ENCODE measurements around the gene CA4. TPM values are rescaled to one million over a fixed set of nuclear protein-coding genes. Genes with fewer than 3 reads are reported as not detected.
A peak's percentile ranks its signal among the peaks of the same experiment; 100 is the strongest.
"Not testable (repeated sequence)": the region's sequence is repeated elsewhere in the genome, so short reads cannot be mapped to it uniquely, and the experiment has no call there.

Gene CA4
- total RNA-seq, 1 experiment from 2014 or later = not detected

DNA sequence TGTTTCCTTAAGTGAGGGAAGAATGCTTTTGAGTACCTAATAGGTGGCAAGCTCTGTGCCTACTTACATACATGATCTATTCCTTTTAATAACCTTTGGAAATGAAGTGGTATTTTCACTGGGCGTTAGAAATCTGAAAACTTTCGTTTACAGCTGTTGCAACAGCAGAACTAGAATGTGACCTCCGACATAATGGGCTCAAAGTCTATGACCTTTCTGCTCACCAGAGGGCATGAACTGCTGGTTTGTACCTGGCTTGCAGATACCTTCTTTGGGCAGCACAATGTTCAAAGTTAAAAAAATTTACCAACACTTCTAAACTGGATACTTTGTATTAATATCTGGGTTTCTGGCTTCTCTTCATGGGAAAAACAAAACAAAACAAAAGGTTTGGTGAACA is 24.3 kb downstream of the CA4 start:
- no peak for DNase-seq (ENCODE audit: low spot score)

DNA sequence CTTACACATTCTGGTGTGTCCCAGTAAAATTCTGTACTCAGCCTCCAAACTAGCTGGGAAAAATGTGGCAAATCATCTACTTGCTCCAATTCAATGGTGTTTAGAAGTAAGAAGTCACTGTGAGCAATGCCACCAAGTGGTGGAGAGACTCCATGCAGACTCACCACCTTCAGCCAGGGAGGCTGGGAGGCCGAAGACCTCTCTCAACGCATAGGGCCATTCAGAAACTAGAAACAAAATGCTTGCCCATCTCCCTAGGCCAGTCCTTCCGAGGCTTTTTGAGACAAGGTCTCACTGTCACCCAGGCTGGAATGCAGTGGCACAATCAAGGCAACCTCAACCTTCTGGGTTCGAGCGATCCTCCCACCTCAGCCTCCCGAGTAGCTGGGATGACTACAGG is 25.0 kb downstream of the CA4 start:
- not testable (repeated sequence) for DNase-seq (ENCODE audit: low spot score)

DNA sequence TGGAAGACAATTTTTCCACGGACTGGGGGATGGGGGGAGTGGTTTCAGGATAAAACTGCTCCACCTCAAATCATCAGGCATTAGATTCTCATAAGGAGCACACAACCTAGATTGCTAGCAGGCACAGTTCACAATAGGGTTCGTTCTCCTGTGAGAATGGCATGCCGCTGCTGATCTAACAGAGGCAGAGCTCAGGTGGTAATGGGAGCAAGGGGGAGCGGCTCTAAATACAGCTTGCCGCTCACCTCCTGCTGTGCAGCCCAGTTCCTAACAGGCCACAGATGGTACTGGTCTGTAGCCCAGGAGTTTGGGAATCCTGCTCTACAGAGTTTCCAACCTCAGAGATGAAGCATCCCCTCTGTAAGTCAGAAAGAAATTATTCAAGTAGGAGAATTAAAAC is 27.0 kb downstream of the CA4 start:
- DNase-seq (ENCODE audit: low spot score) = not testable (repeated sequence)

- not testable (repeated sequence) for DNase-seq (ENCODE audit: low spot score)
These were observed 28.4 kb downstream of the CA4 start for GRCh38 chr17:60178180-60178579.

- DNase-seq (ENCODE audit: low spot score) = not testable (repeated sequence)
These were observed 30.6 kb downstream of the CA4 start for GRCh38 chr17:60180380-60180779.

DNA sequence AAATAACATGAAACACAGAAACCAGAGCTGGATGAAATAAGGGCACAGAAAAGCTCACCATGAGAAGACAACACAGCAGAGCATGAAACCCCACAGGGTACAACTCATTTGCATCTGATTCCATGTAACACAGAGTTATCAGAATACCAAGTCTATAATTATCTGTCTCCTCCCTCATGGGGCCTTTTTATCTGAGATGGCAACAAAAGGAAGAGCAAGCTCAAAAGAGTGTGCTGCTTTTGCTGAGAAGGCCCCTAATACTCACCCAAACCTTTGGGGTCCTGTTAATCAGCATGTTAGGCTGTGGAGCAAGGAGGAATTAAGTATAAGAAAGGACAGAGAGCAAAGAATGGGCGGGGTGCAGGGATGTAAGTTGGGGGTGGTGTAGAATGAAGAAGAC is 36.6 kb downstream of the CA4 start:
- DNase-seq (ENCODE audit: low spot score) = not testable (repeated sequence)

DNA sequence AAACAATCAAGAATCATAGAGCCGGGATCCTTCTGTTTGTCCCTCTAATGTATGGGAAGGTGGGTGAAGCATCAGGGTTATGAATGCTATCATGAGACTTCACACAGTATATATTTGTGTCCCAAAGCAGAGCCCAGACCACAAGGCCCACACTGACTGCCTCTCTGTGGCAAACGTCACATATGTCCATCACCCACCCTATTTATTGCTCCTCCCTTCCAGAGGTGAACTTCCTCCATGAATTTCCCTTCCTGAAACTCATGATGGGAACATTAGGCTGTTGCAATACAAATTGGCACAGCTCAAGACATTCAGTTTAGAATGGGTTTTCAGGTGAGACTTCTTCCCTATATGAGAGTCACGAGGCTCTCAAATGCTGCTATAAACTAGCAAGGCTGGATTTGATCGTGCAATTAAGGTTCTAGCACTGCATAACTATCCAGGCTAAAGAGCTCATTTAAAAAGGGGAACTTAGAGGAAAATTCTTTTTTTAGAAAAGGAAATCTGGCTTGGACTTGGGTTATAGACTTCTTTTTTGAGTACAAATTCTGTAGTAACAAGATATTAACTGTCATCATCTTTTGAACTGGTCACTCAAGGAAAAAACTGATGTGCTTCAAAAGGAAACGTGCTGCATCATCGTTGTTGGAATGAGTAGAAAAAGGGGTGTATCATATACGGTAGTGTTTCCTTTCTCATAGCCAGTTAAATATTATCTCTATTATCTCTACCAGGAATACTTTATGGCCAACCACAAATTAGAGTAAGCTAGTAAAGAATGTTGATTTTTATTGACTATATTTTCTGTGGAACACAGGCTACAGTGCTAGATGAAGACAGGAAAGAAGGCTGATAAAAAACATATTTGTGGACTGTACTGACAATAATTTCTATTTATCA is 37.3 kb downstream of the CA4 start:
- DNase-seq (ENCODE audit: low spot score) = peak; percentile 75

- DNase-seq (ENCODE audit: low spot score) = no peak
These were observed 39.0 kb downstream of the CA4 start for GRCh38 chr17:60188759-60189158.

- DNase-seq (ENCODE audit: low spot score) = not testable (repeated sequence)
These were observed 40.3 kb downstream of the CA4 start for GRCh38 chr17:60190032-60190431.

GRCh38 chr17:60193032-60193431 is 43.3 kb downstream of the CA4 start:
- not testable (repeated sequence) for DNase-seq (ENCODE audit: low spot score)

DNA sequence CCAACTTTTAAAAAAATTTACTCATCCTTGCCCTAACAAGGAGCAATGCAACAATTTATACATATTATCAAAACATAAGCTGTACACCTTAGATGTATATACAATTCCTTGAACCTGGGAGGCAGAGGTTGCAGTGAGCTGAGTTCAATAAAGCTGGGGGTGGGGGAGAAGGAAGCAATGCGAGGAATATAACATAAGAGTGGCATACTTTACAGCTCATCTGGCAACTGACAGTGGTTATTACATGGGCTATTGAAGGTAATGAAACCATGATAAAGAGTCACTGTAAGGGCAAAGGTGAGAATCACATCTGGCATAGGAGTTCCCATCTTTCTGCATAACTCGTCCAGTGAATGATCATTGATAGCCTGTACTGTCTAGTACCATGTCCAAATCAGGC is 43.7 kb downstream of the CA4 start:
- no peak for DNase-seq (ENCODE audit: low spot score)

- not testable (repeated sequence) for DNase-seq (ENCODE audit: low spot score)
These were observed 44.4 kb downstream of the CA4 start for GRCh38 chr17:60194141-60194540.

GRCh38 chr17:60198630-60199029 is 48.9 kb downstream of the CA4 start:
- not testable (repeated sequence) for DNase-seq (ENCODE audit: low spot score)

DNA sequence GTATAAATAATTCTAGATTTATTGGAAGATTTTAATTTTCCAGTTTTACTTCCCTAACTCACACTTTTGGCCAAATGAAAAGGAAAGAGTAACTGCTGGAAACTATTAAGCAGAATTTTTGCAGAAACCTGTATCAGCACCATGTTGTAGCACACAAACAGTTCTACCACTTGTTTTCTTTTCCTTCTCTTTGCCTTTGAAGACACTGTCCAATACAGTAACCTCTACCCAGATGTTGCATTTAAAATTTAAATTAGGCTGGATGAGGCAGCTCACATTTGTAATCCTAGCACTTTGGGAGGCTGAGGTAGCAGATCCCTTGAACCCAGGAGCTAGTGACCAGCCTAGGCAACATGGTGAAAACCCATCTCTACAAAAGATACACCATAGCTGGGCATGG is 56.0 kb downstream of the CA4 start:
- not testable (repeated sequence) for DNase-seq (ENCODE audit: low spot score)

DNA sequence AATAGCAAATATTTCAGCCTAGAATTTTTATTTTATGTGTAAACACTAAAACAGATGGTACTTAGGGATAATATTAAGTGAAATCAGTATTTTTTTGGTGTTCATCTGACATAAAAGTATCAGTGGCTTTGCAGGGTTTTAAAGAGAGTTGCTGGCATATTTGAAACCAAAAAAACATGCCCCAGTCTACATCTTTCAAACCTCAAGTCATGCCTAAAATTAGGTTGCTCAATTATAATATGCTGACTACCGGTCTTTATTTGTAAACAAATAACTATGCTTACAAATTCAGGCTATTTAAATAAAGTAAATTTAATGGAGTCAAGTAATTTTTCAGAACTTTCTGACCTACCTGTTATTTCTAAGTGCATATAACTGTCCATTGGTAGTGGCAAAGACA is 58.5 kb downstream of the CA4 start:
- not testable (repeated sequence) for DNase-seq (ENCODE audit: low spot score)

Other genes starting within 250 kb of the CA4 start
- gene RNFT1, start 185.2 kb upstream of the CA4 start, total RNA-seq (2014; rRNA removed; shearing (Covaris generic)) = 11.4 and 17.6 TPM in 2 replicates
- gene HEATR6, start 71.1 kb upstream of the CA4 start, total RNA-seq (2014; rRNA removed; shearing (Covaris generic)) = 10.0 and 18.2 TPM in 2 replicates
- 39.0 and 46.2 TPM in 2 replicates for gene USP32, start 242.2 kb downstream of the CA4 start, total RNA-seq (2014; rRNA removed; shearing (Covaris generic))

All from A172 (cell line).